BJ (cell line): ENCODE measurements around the gene COPB2. TPM values are rescaled to one million over a fixed set of nuclear protein-coding genes. Genes with fewer than 3 reads are reported as not detected.

Experiments used
- CTCF ChIA-PET: fragments of 350-600 bp; formaldehyde crosslinking; extraction: SDS; loops from one replicate; lab custom pipeline; 2021; ENCODE audit warnings: antibody characterized with exemption, inconsistent platforms; lab: Yijun Ruan, JAX
- POLR2A ChIA-PET: fragments of 300-600 bp; sonication (Branson Sonifier 250); formaldehyde crosslinking; extraction: SDS; loops from one replicate; lab custom pipeline; 2021; ENCODE audit warnings: antibody characterized with exemption; lab: Charles Lee
- DNase-seq: peaks from one replicate; pipeline ENCODE4 v3.0.0-alpha.2; 2011; ENCODE audit warnings: low read depth
- H3K27me3 ChIP-seq: 2 replicates; pipeline ENCODE4 v1.6.0; 2011; ENCODE audit warnings: low read length; ENCODE audit not compliant: control insufficient read depth, insufficient read depth
- H3K36me3 ChIP-seq: 2 replicates; pipeline ENCODE4 v1.5.1; 2011; ENCODE audit warnings: low read length; ENCODE audit not compliant: control insufficient read depth, insufficient read depth
- H3K4me3 ChIP-seq: 2 replicates; pipeline ENCODE4 v1.5.1; 2011; ENCODE audit warnings: low read depth, mild to moderate bottlenecking, control low read depth, low read length
- CTCF ChIP-seq: IDR thresholded peaks from 2 replicates; pipeline ENCODE4 v1.5.1; 2011; ENCODE audit warnings: low read depth, mild to moderate bottlenecking, control low read depth, inconsistent platforms, low read length, moderate library complexity; ENCODE audit not compliant: insufficient read depth
- polyA minus RNA-seq: library from RNA; depleted of rRNA, polyadenylated mRNA; stranded (reverse); fragments of >200 nt; gene quantifications from 2 replicates; pipeline ENCODE4 v1.2.3, GENCODE V29; 2011; rRNA and poly(A)+ RNA removed
- polyA plus RNA-seq: library from polyadenylated mRNA; depleted of rRNA; stranded (reverse); fragments of >200 nt; gene quantifications from 2 replicates; pipeline ENCODE4 v1.2.3, GENCODE V29; 2011; rRNA removed

COPB2 gene
- 112 and 212 TPM in 2 replicates for polyA plus RNA-seq
- 105 and 130 TPM in 2 replicates for polyA minus RNA-seq

- POLR2A ChIA-PET = interaction anchor here (1.0 kb wide), 1 partner anchor 79 kb away, joined by 3 read pairs; no protein-coding TSS in a partner anchor
- CTCF ChIA-PET = interaction anchor here (1.1 to 3.3 kb wide), 2 partner anchors 14 to 38 kb away, joined by 3 to 11 read pairs; no protein-coding TSS in a partner anchor
- peak within 1 kb of the TSS; percentile 73 for H3K4me3 ChIP-seq
- DNase-seq = peak; percentile 97
- no peak for TF ChIP-seq CTCF
- H3K27me3 ChIP-seq = no peaks in the 10 kb centered on the region; the same call in 1 of the 2 replicates
- H3K36me3 ChIP-seq = no peaks in the 10 kb centered on the region
Observed at GRCh38 chr3:139389552-139390368, at the start of gene COPB2. COPB2 (minus strand) TSS chr3:139389647; CDS start chr3:139389550, 97 bp downstream.

GRCh38 chr3:139434764-139435307, 45.4 kb upstream of the COPB2 start:
- H3K36me3 ChIP-seq = no peaks in the 10 kb centered on the region
- DNase-seq = peak; percentile 33
- H3K27me3 ChIP-seq = no peaks in the 10 kb centered on the region; the same call in 1 of the 2 replicates
- no peak overlapping the region for H3K4me3 ChIP-seq
- POLR2A ChIA-PET = no interaction called here
- CTCF ChIA-PET = no interaction called here
- no peak for TF ChIP-seq CTCF

GRCh38 chr3:139434228-139434627, 44.8 kb upstream of the COPB2 start:
- Histone ChIP-seq H3K36me3 (no peaks in the 10 kb centered on the region), H3K4me3 (no peak overlapping the region), H3K27me3 (no peaks in the 10 kb centered on the region; the same call in 1 of the 2 replicates)
- DNase-seq = no peak
- ChIA-PET POLR2A (no interaction called here), CTCF (interaction anchor here (1.5 kb wide), 1 partner anchor 128 kb away, joined by 6 read pairs; no protein-coding TSS in a partner anchor)
- TF ChIP-seq CTCF = no peak

GRCh38 chr3:139433089-139433488, 43.6 kb upstream of the COPB2 start:
- POLR2A ChIA-PET = no interaction called here
- H3K36me3 ChIP-seq = no peaks in the 10 kb centered on the region
- no peak overlapping the region for H3K4me3 ChIP-seq
- no peaks in the 10 kb centered on the region; the same call in 1 of the 2 replicates for H3K27me3 ChIP-seq
- no peak for TF ChIP-seq CTCF
- DNase-seq = no peak
- CTCF ChIA-PET = interaction anchor here (1.5 kb wide), 1 partner anchor 129 kb away, joined by 6 read pairs; no protein-coding TSS in a partner anchor

GRCh38 chr3:139430493-139430892, 41.0 kb upstream of the COPB2 start:
- ChIA-PET POLR2A (no interaction called here), CTCF (no interaction called here)
- TF ChIP-seq CTCF = no peak
- no peak overlapping the region for H3K4me3 ChIP-seq
- no peaks in the 10 kb centered on the region for H3K27me3 ChIP-seq
- no peaks in the 10 kb centered on the region for H3K36me3 ChIP-seq
- no peak for DNase-seq
